Panc1 (cell line): Measurements from ENCODE around the gene LIPC. TPM values are rescaled to one million over a fixed set of nuclear protein-coding genes. Genes with fewer than 3 reads are reported as not detected.

Experiments
- ATAC-seq: fragments of 200-7000 bp; cut with Tn5 transposase; 2 replicates; pipeline ENCODE4 v1.9.1; 2020; ENCODE audit warnings: mild to moderate bottlenecking, moderate library complexity
- BruUV-seq: library from RNA; stranded (reverse); fragments of 400-500 nt; replicated peaks from 2 replicates; lab custom pipeline; 2021; lab: Mats Ljungman, UMichigan
- CTCF ChIA-PET: fragments of 300-600 bp; sonication (Branson Sonifier 250); formaldehyde crosslinking; loops from one replicate; lab custom pipeline; 2022; ENCODE audit warnings: antibody characterized with exemption; lab: Charles Lee
- POLR2A ChIA-PET: fragments of 300-600 bp; sonication (Branson Sonifier 250); formaldehyde crosslinking; loops from one replicate; lab custom pipeline; 2022; ENCODE audit warnings: antibody characterized with exemption; lab: Charles Lee
- DNase-seq: peaks from one replicate; pipeline ENCODE4 v3.0.0-alpha.2; 2010; ENCODE audit warnings: low read depth, low spot score
- H3K27ac ChIP-seq: 2 replicates; pipeline ENCODE4 v1.5.1; 2011; ENCODE audit warnings: mild to moderate bottlenecking, low read length, inconsistent platforms
- H3K27me3 ChIP-seq: fragments of 200-500 bp; sonication (Bioruptor generic); 2 replicates; pipeline ENCODE4 v1.6.0; 2014; ENCODE audit warnings: low read length, inconsistent platforms; ENCODE audit not compliant: control insufficient read depth, insufficient read depth
- H3K36me3 ChIP-seq: fragments of 200-500 bp; sonication (Bioruptor generic); 2 replicates; pipeline ENCODE4 v1.5.1; 2014; ENCODE audit warnings: inconsistent platforms, mild to moderate bottlenecking, low read length, moderate library complexity; ENCODE audit not compliant: control insufficient read depth, insufficient read depth
- H3K4me1 ChIP-seq: 2 replicates; pipeline ENCODE4 v1.5.1; 2011; ENCODE audit warnings: inconsistent platforms, mild to moderate bottlenecking, low read length, moderate library complexity; ENCODE audit not compliant: control insufficient read depth, insufficient read depth
- H3K4me3 ChIP-seq, 2 experiments: 2 replicates each; pipeline ENCODE4 v1.5.1; 2011 to 2012; ENCODE audit warnings: low read depth in 2 of 2, low read length in 2 of 2, mild to moderate bottlenecking in 2 of 2, inconsistent platforms in 1 of 2, moderate library complexity in 1 of 2
- H3K9me3 ChIP-seq: fragments of 200-500 bp; sonication (Bioruptor generic); 2 replicates; pipeline ENCODE4 v1.5.1; 2014; ENCODE audit warnings: low read depth, mild to moderate bottlenecking, inconsistent platforms, low read length, moderate library complexity; ENCODE audit not compliant: control insufficient read depth, insufficient read depth
- CTCF ChIP-seq: fragments of 450-650 bp; IDR thresholded peaks from 2 replicates; pipeline ENCODE4 v1.5.1; 2017; ENCODE audit warnings: mild to moderate bottlenecking
- POLR2AphosphoS5 ChIP-seq: IDR thresholded peaks from 2 replicates; pipeline ENCODE4 v1.6.1; 2012; ENCODE audit warnings: mild to moderate bottlenecking, low read depth, low read length, moderate library complexity
- SIN3A ChIP-seq: IDR thresholded peaks from 2 replicates; pipeline ENCODE4 v1.6.1; 2012; ENCODE audit warnings: low read depth, mild to moderate bottlenecking, low read length, moderate library complexity, borderline replicate concordance; ENCODE audit not compliant: insufficient read depth
- TCF7L2 ChIP-seq: IDR thresholded peaks from 2 replicates; pipeline ENCODE4 v1.6.1; 2011; ENCODE audit warnings: mild to moderate bottlenecking, low read depth, low read length, inconsistent platforms
- in situ Hi-C: cut with HindIII; loops from 2 replicates; pipeline ENCODE4 v1.10.0; 2016; ENCODE audit warnings: low sequenced_read_pairs, low pct_unique_long_range_greater_than_20kb
- intact Hi-C: fragments of 100-400 bp; cut with micrococcal nuclease; formaldehyde crosslinking; loops from one replicate; pipeline ENCODE4 v1.10.0; 2022; ENCODE audit not compliant: unreplicated experiment
- total RNA-seq: library from RNA; stranded (reverse); gene quantifications from one replicate; pipeline ENCODE4 v1.2.1, GENCODE V29; 2021; ENCODE audit not compliant: unreplicated experiment
- TF ChIP-seq, protein P1 (sequence below), 2 experiments: IDR thresholded peaks; 2 replicates each; pipeline ENCODE4 v1.6.1; 2011 to 2012; ENCODE audit warnings: low read depth in 2 of 2, control low read depth in 1 of 2, low read length in 1 of 2, mild to moderate bottlenecking in 1 of 2, moderate library complexity in 1 of 2; ENCODE audit not compliant: insufficient read depth in 1 of 2

Gene LIPC
- total RNA-seq, 1 experiment from 2014 or later: not detected

GRCh38 chr15:58571491-58571890 lies 139.7 kb downstream of the LIPC start:
- no TSS peak for BruUV-seq
- intact Hi-C loops (no loop called here), in situ Hi-C loops (no loop called here)
- Histone ChIP-seq H3K9me3 (no peaks in the 10 kb centered on the region), H3K27me3 (no peaks in the 10 kb centered on the region; the same call in 1 of the 2 replicates), H3K4me3 (no peak overlapping the region), H3K4me1 (no peaks in the 10 kb centered on the region), H3K36me3 (no peaks in the 10 kb centered on the region), H3K27ac (no peak overlapping the region)
- ChIA-PET POLR2A (no interaction called here), CTCF (no interaction called here)
- DNase-seq (no peak), ATAC-seq (no peak)
- no peak for TF ChIP-seq TCF7L2
- TF ChIP-seq, protein P1, sequence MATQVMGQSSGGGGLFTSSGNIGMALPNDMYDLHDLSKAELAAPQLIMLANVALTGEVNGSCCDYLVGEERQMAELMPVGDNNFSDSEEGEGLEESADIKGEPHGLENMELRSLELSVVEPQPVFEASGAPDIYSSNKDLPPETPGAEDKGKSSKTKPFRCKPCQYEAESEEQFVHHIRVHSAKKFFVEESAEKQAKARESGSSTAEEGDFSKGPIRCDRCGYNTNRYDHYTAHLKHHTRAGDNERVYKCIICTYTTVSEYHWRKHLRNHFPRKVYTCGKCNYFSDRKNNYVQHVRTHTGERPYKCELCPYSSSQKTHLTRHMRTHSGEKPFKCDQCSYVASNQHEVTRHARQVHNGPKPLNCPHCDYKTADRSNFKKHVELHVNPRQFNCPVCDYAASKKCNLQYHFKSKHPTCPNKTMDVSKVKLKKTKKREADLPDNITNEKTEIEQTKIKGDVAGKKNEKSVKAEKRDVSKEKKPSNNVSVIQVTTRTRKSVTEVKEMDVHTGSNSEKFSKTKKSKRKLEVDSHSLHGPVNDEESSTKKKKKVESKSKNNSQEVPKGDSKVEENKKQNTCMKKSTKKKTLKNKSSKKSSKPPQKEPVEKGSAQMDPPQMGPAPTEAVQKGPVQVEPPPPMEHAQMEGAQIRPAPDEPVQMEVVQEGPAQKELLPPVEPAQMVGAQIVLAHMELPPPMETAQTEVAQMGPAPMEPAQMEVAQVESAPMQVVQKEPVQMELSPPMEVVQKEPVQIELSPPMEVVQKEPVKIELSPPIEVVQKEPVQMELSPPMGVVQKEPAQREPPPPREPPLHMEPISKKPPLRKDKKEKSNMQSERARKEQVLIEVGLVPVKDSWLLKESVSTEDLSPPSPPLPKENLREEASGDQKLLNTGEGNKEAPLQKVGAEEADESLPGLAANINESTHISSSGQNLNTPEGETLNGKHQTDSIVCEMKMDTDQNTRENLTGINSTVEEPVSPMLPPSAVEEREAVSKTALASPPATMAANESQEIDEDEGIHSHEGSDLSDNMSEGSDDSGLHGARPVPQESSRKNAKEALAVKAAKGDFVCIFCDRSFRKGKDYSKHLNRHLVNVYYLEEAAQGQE (IDR thresholded peaks at IDR 0.05; ENCODE audit: insufficient read depth in 1 of 2, low read depth in 2 of 2, low read length in 1 of 2): no peak
- no peak for TF ChIP-seq SIN3A
- no peak for TF ChIP-seq CTCF
- TF ChIP-seq POLR2AphosphoS5: no peak

DNA sequence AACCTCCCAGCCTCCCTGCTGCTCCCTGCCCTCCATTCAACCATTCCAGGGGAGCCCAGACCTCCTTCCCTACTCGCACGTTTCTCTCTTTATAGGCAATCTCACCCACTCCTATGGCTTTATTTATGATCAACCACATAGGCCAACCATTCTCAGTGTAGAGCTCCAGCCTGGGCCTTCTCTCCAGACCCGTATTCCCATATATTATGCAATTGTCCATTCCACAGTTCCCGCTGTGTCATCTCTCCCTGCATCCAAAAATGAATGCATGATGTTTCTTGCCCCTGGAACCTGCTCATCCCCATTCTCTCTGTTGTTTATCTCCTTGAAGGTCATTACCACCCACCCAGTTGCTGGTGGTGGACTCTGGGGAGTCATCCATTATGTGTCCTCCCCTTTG lies 140.7 kb downstream of the LIPC start:
- Histone ChIP-seq H3K36me3 (no peaks in the 10 kb centered on the region), H3K4me1 (no peaks in the 10 kb centered on the region), H3K4me3 (no peak overlapping the region), H3K9me3 (no peaks in the 10 kb centered on the region), H3K27me3 (no peaks in the 10 kb centered on the region; the same call in 1 of the 2 replicates), H3K27ac (no peak overlapping the region)
- in situ Hi-C loops: no loop called here
- ChIA-PET POLR2A (no interaction called here), CTCF (no interaction called here)
- DNase-seq (no peak), ATAC-seq (no peak)
- intact Hi-C loops: no loop called here
- TF ChIP-seq, protein P1 (IDR thresholded peaks at IDR 0.05; ENCODE audit: insufficient read depth in 1 of 2, low read depth in 2 of 2, low read length in 1 of 2): no peak
- TF ChIP-seq SIN3A (no peak), POLR2AphosphoS5 (no peak), TCF7L2 (no peak), CTCF (no peak)
- no TSS peak for BruUV-seq
